Loucy (cell line): ENCODE data around the gene UBE2C.

Experiments
- CTCF ChIP-seq: fragments of 200-600 bp; sonication (generic); conservative IDR thresholded peaks from 2 replicates; pipeline ENCODE4 v1.5.1; 2014; ENCODE audit warnings: mild to moderate bottlenecking, antibody characterized with exemption, low read length
- EZH2phosphoT487 ChIP-seq: fragments of 200-600 bp; IDR thresholded peaks from 2 replicates; pipeline ENCODE4 v1.6.1; 2018; ENCODE audit warnings: antibody characterized with exemption, mild to moderate bottlenecking, moderate library complexity, borderline replicate concordance

- no peak for TF ChIP-seq CTCF
- no peak for TF ChIP-seq EZH2phosphoT487
Measured at GRCh38 chr20:45813006-45813340, 529 bp downstream of the UBE2C start.
